Endodermal cell (in vitro differentiated cells): Measurements from ENCODE around the gene IDNK. TPM values are rescaled to one million over a fixed set of nuclear protein-coding genes. Genes with fewer than 3 reads are reported as not detected.
"Not testable (repeated sequence)": the region's sequence is repeated elsewhere in the genome, so short reads cannot be mapped to it uniquely, and the experiment has no call there.

ENCODE experiments used
- DNase-seq: peaks from one replicate; pipeline ENCODE4 v3.0.0-alpha.2; 2017
- H3K27ac ChIP-seq: 2 replicates; pipeline ENCODE4 v1.5.1; 2013; ENCODE audit warnings: mild to moderate bottlenecking, low read depth, low read length, moderate library complexity
- H3K27me3 ChIP-seq: 2 replicates; pipeline ENCODE4 v1.6.1; 2013; ENCODE audit warnings: mild to moderate bottlenecking, low read length, moderate library complexity; ENCODE audit not compliant: insufficient read depth, control insufficient read depth, poor library complexity, severe bottlenecking
- H3K36me3 ChIP-seq: 2 replicates; pipeline ENCODE4 v1.7.0; 2013; ENCODE audit warnings: mild to moderate bottlenecking, low read length, moderate library complexity; ENCODE audit not compliant: control insufficient read depth, insufficient read depth
- H3K4me1 ChIP-seq: one replicate; pipeline ENCODE4 v1.7.0; 2013; ENCODE audit warnings: low read length; ENCODE audit not compliant: control insufficient read depth, insufficient read depth
- H3K4me3 ChIP-seq: 2 replicates; pipeline ENCODE4 v1.5.1; 2013; ENCODE audit warnings: mild to moderate bottlenecking, low read length, moderate library complexity
- H3K9ac ChIP-seq: 2 replicates; pipeline ENCODE4 v1.6.1; 2013; ENCODE audit warnings: mild to moderate bottlenecking, low read length, moderate library complexity; ENCODE audit not compliant: poor library complexity, severe bottlenecking; ENCODE audit errors: extremely low read depth
- H3K9me3 ChIP-seq: 2 replicates; pipeline ENCODE4 v1.6.1; 2013; ENCODE audit warnings: mild to moderate bottlenecking, low read length, moderate library complexity; ENCODE audit not compliant: control insufficient read depth
- H3K27ac Mint-ChIP-seq: 2 replicates; pipeline ENCODE4 v1.8.0; 2020; ENCODE audit warnings: mixed read lengths
- H3K27me3 Mint-ChIP-seq: 2 replicates; pipeline ENCODE4 v1.8.0; 2021; ENCODE audit warnings: mild to moderate bottlenecking, mixed read lengths; ENCODE audit not compliant: insufficient read depth
- H3K36me3 Mint-ChIP-seq: 2 replicates; pipeline ENCODE4 v1.8.0; 2020; ENCODE audit warnings: low read depth, mixed read lengths
- H3K4me1 Mint-ChIP-seq: 2 replicates; pipeline ENCODE4 v1.8.0; 2020; ENCODE audit warnings: mixed read lengths
- H3K4me3 Mint-ChIP-seq: 2 replicates; pipeline ENCODE4 v1.8.0; 2020; ENCODE audit warnings: mild to moderate bottlenecking, moderate library complexity, mixed read lengths
- H3K9me3 Mint-ChIP-seq: 2 replicates; pipeline ENCODE4 v1.8.0; 2020; ENCODE audit warnings: mild to moderate bottlenecking, mixed read lengths
- WGBS, 2 experiments: methylation state at CpG; one replicate each; pipeline versions ENCODE4 v1.1.5 to v1.1.7; 2013; ENCODE audit warnings: missing lambda C conversion rate in 2 of 2, mixed read lengths in 1 of 2; ENCODE audit not compliant: insufficient coverage in 1 of 2, insufficient read length in 1 of 2; 5-methylcytosine and 5-hydroxymethylcytosine counted together
- total RNA-seq, 2 donors: library from RNA; stranded (reverse); fragmentation: NEBNext Ultra II Directional in 1 of 2; extraction: Animal tissue kit (Norgen Biotek cat#: 25700) in 1 of 2; gene quantifications; 2 replicates in 1 of 2; 3 replicates in 1 of 2; pipeline ENCODE4 v1.2.1, GENCODE V29; 2021
- TF ChIP-seq, protein P1 (sequence below): fragments of 200-600 bp; sonication (generic); conservative IDR thresholded peaks from 2 replicates; pipeline ENCODE4 v1.5.0; 2021; ENCODE audit warnings: antibody characterized with exemption, mild to moderate bottlenecking

The IDNK gene
- total RNA-seq, 2 donors from 2014 or later: 1.6 TPM

DNA sequence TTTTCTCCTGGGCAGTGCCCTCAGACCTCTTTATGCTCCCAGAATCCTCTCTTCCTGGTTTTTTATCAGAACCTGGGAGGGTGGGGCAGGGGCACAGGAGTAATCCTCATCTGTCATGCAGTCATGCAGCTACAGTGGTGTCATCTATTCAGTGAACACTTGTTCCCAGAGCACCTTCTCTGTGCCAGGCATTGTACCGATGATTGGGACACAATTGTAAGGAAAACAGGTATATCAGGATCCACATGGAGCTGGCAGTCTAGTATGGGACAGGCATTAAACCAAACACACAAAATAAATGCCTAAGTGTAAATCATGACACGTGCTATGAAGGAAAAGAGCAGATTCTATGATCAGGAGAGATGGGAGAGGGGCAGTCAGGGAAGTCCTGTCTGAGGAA is 21.5 kb upstream of the IDNK start:
- Histone ChIP-seq H3K9me3 (no peaks in the 10 kb centered on the region), H3K27me3 (no peaks in the 10 kb centered on the region), H3K4me1 (no peaks in the 10 kb centered on the region), H3K36me3 (no peaks in the 10 kb centered on the region), H3K9ac (no peak overlapping the region), H3K27ac (no peak overlapping the region), H3K4me3 (no peak overlapping the region)
- Mint-ChIP-seq H3K4me1 (peaks cover 3% of the 10 kb centered on the region), H3K36me3 (no peaks in the 10 kb centered on the region), H3K4me3 (no peak overlapping the region), H3K27ac (no peak overlapping the region), H3K27me3 (no peaks in the 10 kb centered on the region), H3K9me3 (no peaks in the 10 kb centered on the region)
- TF ChIP-seq, protein P1, sequence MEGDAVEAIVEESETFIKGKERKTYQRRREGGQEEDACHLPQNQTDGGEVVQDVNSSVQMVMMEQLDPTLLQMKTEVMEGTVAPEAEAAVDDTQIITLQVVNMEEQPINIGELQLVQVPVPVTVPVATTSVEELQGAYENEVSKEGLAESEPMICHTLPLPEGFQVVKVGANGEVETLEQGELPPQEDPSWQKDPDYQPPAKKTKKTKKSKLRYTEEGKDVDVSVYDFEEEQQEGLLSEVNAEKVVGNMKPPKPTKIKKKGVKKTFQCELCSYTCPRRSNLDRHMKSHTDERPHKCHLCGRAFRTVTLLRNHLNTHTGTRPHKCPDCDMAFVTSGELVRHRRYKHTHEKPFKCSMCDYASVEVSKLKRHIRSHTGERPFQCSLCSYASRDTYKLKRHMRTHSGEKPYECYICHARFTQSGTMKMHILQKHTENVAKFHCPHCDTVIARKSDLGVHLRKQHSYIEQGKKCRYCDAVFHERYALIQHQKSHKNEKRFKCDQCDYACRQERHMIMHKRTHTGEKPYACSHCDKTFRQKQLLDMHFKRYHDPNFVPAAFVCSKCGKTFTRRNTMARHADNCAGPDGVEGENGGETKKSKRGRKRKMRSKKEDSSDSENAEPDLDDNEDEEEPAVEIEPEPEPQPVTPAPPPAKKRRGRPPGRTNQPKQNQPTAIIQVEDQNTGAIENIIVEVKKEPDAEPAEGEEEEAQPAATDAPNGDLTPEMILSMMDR: no peak
- DNase-seq: no peak
- 93 to 100% methylated on average over 1 to 2 of the region's 2 CpGs for WGBS, 2 experiments

DNA sequence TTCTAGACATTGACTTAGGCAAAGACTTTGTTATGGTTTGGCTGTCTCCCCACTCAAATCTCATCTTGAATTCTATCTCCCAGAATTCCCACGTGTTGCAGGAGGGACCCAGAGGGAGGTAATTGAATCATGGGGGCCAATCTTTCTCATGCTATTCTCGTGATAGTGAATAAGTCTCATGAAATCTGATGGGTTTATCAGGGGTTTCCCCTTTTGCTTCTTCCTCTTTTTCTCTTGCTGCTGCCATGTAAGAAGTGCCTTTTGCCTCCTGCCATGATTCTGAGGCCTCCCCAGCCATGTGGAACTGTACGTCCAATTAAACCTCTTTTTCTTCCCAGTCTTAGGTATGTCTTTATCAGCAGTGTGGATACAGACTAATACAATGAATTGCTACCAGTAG is 15.3 kb upstream of the IDNK start:
- WGBS, 2 experiments: 83% methylated on average over 2 to 3 of the region's 3 CpGs
- not testable (repeated sequence) for H3K4me1 ChIP-seq, H3K27me3 Mint-ChIP-seq, H3K27ac ChIP-seq, H3K4me3 ChIP-seq, H3K27ac Mint-ChIP-seq, H3K9me3 Mint-ChIP-seq, H3K36me3 Mint-ChIP-seq, H3K4me1 Mint-ChIP-seq, H3K27me3 ChIP-seq, H3K36me3 ChIP-seq, H3K9ac ChIP-seq, H3K4me3 Mint-ChIP-seq, DNase-seq, H3K9me3 ChIP-seq

DNA sequence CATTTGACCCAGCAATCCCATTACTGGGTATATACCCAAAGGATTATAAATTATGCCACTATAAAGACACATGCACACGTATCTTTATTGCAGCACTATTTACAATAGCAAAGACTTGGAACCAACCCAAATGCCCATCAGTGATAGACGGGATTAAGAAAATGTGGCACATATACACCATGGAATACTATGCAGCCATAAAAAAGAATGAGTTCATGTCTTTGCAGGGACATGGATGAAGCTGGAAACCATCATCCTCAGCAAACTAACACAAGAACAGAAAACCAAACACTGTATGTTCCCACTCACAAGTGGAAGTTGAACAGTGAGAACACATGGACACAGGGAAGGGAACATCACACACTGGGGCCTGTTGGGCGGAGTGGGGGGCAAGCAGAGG is 9.6 kb upstream of the IDNK start:
- 95 to 100% methylated on average over 1 to 3 of the region's 3 CpGs for WGBS, 2 experiments
- not testable (repeated sequence) for H3K4me1 Mint-ChIP-seq, H3K9ac ChIP-seq, DNase-seq, H3K27me3 ChIP-seq, H3K9me3 ChIP-seq, H3K4me3 Mint-ChIP-seq, H3K27me3 Mint-ChIP-seq, H3K36me3 ChIP-seq, H3K4me3 ChIP-seq, H3K4me1 ChIP-seq, H3K9me3 Mint-ChIP-seq, H3K27ac Mint-ChIP-seq, H3K27ac ChIP-seq, H3K36me3 Mint-ChIP-seq

DNA sequence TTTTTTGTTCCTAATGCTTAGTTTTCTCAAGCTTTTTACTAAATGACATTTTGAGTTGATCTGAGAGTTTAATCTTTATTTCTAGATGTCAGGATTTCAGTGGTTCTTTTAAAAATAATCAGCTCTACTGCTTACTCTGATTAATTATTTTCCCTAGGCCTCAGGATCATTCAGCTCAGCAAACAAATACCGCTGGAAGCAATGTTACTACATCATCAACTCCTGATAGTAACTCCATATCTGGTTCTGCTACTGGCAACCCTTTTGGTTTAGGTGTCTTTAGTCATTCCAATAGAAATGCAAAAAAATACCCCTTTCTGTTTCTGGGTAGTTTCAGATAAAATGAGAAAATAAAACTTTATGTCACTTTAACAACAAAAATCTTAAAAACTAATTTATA is 5.6 kb upstream of the IDNK start:
- Mint-ChIP-seq H3K9me3 (peaks cover 2% of the 10 kb centered on the region), H3K27me3 (peaks cover 7% of the 10 kb centered on the region), H3K36me3 (no peaks in the 10 kb centered on the region), H3K4me3 (no peak overlapping the region), H3K4me1 (peaks cover 7% of the 10 kb centered on the region), H3K27ac (no peak overlapping the region)
- Histone ChIP-seq H3K4me1 (no peaks in the 10 kb centered on the region), H3K9me3 (no peaks in the 10 kb centered on the region), H3K27me3 (no peaks in the 10 kb centered on the region), H3K9ac (no peak overlapping the region), H3K4me3 (no peak overlapping the region), H3K27ac (no peak overlapping the region), H3K36me3 (no peaks in the 10 kb centered on the region)
- DNase-seq: no peak
- 97 to 100% methylated on average over 1 of the region's 1 CpG for WGBS, 2 experiments
- TF ChIP-seq, protein P1: no peak
